ENCODE data around the gene ASCC2. TPM values are rescaled to one million over a fixed set of nuclear protein-coding genes. Genes with fewer than 3 reads are reported as not detected.
A peak's percentile ranks its signal among the peaks of the same experiment; 100 is the strongest.

Gene ASCC2
- total RNA-seq, 2 experiments from 2014 or later: 55.3 to 58.5 TPM

- TF ChIP-seq CTCF (IDR thresholded peaks at IDR 0.05): no peak
- H3K9me3 Mint-ChIP-seq: no peaks in the 10 kb centered on the region
- intact Hi-C loops (cut with micrococcal nuclease): no loop called here
- H3K4me3 Mint-ChIP-seq: no peak overlapping the region
- DNase-seq: no peak
- no peak for ATAC-seq
- H3K36me3 Mint-ChIP-seq (ENCODE audit: low read depth): no peaks in the 10 kb centered on the region
- ChIA-PET CTCF (no interaction called here), POLR2A (no interaction called here)
- H3K27me3 Mint-ChIP-seq: no peaks in the 10 kb centered on the region
- no peak overlapping the region for H3K27ac Mint-ChIP-seq
- no peaks in the 10 kb centered on the region for H3K4me1 Mint-ChIP-seq (ENCODE audit: low read depth)
Observed at GRCh38 chr22:29780220-29780619, 57.9 kb downstream of the ASCC2 start.

DNA sequence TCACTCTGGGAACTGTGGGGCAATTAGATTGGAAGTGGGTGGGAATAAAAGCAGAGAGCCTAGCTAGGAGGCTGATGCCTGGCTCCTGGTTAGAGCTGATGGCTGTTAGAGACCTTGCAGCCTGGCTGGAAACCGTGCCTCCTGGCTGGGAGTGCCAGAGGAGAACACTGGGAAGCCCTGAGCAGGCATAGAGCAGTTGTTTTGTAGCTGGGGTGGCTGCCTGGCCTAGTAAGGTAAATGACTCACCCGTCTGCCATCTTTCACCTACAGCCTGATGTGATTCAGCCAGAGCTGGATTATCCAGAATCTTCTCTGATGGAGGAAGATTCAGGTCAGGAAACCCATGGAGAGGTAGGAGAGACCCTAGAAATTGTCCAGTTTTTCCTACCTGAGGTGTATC lies 64.8 kb downstream of the ASCC2 start:
- no peak for TF ChIP-seq CTCF (IDR thresholded peaks at IDR 0.05)
- H3K4me1 Mint-ChIP-seq (ENCODE audit: low read depth): peaks cover 15% of the 10 kb centered on the region
- H3K27me3 Mint-ChIP-seq: no peaks in the 10 kb centered on the region

DNA sequence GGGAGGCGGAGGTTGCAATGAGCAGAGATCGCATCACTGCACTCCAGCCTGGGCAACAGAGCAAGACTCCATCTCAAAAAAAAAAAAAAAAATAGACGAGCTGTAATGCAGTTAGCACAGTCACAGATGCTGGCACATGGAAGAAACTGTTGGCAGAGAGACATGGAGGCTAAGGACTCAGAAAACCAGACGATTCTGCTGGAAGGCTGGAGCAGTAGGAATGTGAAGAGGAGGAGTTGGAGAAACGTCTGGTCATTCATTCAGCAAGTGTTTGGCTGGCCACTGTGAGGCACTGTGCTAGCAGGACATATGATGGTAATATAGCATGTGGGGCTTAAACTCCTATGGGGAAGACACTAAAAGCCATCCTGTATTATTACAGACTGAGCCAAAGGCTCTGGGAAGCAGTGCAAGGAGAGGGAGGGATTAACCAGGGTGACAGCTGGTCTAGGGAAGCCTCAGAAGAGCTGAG lies 65.9 kb downstream of the ASCC2 start:
- ATAC-seq: no peak
- no peak for DNase-seq
- POLR2A ChIA-PET: no interaction called here
- no peak for TF ChIP-seq CTCF (IDR thresholded peaks at IDR 0.05)
- intact Hi-C loops (cut with micrococcal nuclease): no loop called here
- H3K27me3 Mint-ChIP-seq: no peaks in the 10 kb centered on the region
- H3K27ac Mint-ChIP-seq: no peak overlapping the region
- H3K4me1 Mint-ChIP-seq (ENCODE audit: low read depth): peaks cover 15% of the 10 kb centered on the region
- no peaks in the 10 kb centered on the region for H3K9me3 Mint-ChIP-seq
- CTCF ChIA-PET: interaction anchor here (0.7 to 1.4 kb wide), 4 partner anchors 9 to 231 kb away, joined by 3 read pairs; no protein-coding TSS in a partner anchor
- H3K4me3 Mint-ChIP-seq: no peak overlapping the region
- peaks cover 34% of the 10 kb centered on the region for H3K36me3 Mint-ChIP-seq (ENCODE audit: low read depth)

More for the DNA sequence above, 64.8 kb downstream of the ASCC2 start:
- intact Hi-C loops (cut with micrococcal nuclease): no loop called here
- Mint-ChIP-seq H3K27ac (no peak overlapping the region), H3K4me3 (no peak overlapping the region), H3K9me3 (no peaks in the 10 kb centered on the region), H3K36me3 (ENCODE audit: low read depth) (peaks cover 26% of the 10 kb centered on the region)
- DNase-seq (no peak), ATAC-seq (no peak)
- CTCF ChIA-PET: interaction anchor here (1.4 kb wide), 1 partner anchor 315 kb away, joined by 4 read pairs; no protein-coding TSS in a partner anchor
- POLR2A ChIA-PET: no interaction called here

DNA sequence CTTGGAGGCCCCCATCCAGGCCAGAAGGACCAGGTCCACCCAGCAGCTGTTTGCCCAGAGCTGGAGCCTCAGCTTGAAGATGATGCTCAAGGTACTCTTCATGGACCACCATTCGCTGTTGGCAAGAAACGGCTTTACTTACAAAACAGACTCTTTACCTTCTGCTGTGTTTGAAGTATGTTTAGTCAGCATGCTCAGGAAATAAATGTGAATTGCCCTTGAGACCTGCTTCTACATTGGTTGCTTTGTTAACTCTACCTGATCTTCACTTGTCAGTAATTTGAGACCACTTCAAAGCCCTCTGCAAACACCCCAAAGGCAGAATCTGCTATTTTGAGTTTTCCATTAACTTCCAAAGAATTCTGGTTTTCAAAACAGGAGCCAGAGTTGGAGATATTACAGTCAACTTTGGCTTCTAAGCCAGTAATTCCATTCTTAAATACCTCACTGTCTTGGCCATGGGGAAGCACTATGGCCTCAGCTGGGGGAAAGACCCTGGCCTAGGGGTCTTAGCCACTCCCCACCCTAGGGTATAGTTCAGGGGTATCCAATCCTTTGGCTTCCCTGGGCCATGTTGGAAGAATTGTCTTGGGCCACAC lies 68.3 kb downstream of the ASCC2 start:
- intact Hi-C loops (cut with micrococcal nuclease): no loop called here
- DNase-seq (no peak), ATAC-seq (no peak)
- H3K4me1 Mint-ChIP-seq (ENCODE audit: low read depth): peaks cover 24% of the 10 kb centered on the region
- TF ChIP-seq CTCF (IDR thresholded peaks at IDR 0.05): no peak
- ChIA-PET POLR2A (interaction anchor here (0.6 kb wide), 1 partner anchor 886 kb away, joined by 3 read pairs; no protein-coding TSS in a partner anchor), CTCF (no interaction called here)
- H3K9me3 Mint-ChIP-seq: no peaks in the 10 kb centered on the region
- peak overlapping the region; percentile 10 for H3K4me3 Mint-ChIP-seq
- no peak overlapping the region for H3K27ac Mint-ChIP-seq
- H3K36me3 Mint-ChIP-seq (ENCODE audit: low read depth): peaks cover 34% of the 10 kb centered on the region
- H3K27me3 Mint-ChIP-seq: no peaks in the 10 kb centered on the region

DNA sequence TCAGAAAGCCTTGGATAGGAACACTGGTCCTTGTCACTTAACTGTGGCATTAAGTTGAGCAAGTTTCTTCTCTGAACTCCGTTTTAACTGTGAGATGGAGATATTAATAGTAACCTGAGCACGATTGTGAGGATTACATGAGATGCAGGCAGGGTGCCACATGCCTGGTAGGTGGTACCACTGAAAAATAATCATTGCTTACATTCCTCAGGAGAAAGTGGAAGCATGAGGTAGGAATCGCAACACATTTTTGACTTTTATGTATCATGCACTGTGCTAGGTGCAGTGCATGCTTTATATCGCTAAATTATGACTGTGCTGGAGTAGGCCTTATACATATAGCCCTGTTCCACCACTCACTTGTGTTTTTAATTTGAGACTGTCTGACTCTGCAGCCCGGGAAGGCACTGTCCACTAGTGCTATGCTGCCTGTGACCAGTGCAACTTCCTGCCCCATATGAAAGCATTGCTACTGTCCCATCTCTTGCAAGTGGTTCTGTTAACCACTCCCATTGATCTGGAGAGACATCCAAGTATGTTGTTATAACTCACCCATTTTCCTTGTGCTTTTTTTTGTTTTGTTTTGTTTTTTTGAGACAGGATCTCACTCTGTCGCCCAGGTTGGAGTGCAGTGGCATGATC lies 69.9 kb downstream of the ASCC2 start:
- ATAC-seq (no peak), DNase-seq (no peak)
- intact Hi-C loops (cut with micrococcal nuclease): no loop called here
- Mint-ChIP-seq H3K9me3 (no peaks in the 10 kb centered on the region), H3K36me3 (ENCODE audit: low read depth) (peaks cover 34% of the 10 kb centered on the region), H3K27me3 (no peaks in the 10 kb centered on the region), H3K4me1 (ENCODE audit: low read depth) (peaks cover 30% of the 10 kb centered on the region), H3K4me3 (peak overlapping the region; percentile 99), H3K27ac (peak overlapping the region; percentile 97)
- TF ChIP-seq CTCF (IDR thresholded peaks at IDR 0.05): no peak
- ChIA-PET CTCF (no interaction called here), POLR2A (no interaction called here)

Data from activated CD8-positive, alpha-beta T cell treated with anti-CD3 and anti-CD28 coated beads for 36 hours (primary cell).